DMS 273 (cell line): ENCODE results near the gene PDZD2.
"Not testable (repeated sequence)": the region's sequence is repeated elsewhere in the genome, so short reads cannot be mapped to it uniquely, and the experiment has no call there.

Experiments used
- DNase-seq: peaks from one replicate; lab custom pipeline; 2025; ENCODE audit not compliant: unreplicated experiment; lab: John Stamatoyannopoulos, UW

The PDZD2 gene

DNA sequence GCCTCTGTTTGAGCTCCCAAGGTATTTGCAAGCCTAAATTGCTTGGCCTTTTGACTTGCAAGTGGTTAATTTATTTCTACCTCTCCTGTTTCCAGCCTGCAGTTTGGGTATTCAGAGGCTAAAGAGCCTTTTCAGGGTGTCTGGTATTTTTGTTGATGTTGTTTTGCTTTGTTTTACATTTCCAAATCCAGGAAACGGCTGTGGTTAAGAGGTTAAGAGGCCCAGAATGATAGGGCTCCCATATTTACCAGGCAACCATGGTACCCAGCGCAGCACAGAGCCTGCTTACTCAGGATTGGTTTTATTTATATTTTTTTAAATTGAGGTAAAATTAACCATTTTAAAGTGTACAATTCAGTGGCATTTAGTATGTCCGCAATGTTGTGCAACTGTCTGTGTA lies 92.1 kb downstream of the PDZD2 start:
- DNase-seq = no peak

DNA sequence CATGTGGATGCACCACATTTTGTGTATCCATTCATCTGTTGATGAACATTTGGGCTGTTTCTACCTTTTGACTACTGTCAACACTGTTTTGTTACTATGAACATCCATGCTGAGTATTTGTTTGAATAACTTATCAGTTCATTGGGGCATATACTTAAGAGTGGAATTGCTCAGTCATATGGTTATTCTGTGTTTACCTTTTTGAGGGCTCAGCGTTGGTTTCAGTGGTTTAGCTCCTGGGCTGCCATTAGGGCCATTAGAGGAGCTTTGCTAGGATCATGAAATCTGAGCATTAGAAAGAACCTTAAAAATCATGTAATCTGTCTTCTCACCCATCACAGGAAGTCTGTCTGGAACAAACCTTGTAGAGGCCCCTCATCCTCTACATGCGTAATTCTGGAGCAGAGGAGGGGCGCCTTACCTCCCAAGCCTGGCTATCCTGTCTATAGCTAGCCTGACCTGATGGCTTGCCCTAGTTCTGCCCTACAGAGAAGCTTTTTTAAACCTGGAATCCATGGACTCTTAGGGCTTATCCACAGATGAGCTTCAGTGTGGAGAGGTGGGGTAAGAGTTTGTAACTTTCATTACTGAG lies 92.9 kb downstream of the PDZD2 start:
- DNase-seq = no peak

DNA sequence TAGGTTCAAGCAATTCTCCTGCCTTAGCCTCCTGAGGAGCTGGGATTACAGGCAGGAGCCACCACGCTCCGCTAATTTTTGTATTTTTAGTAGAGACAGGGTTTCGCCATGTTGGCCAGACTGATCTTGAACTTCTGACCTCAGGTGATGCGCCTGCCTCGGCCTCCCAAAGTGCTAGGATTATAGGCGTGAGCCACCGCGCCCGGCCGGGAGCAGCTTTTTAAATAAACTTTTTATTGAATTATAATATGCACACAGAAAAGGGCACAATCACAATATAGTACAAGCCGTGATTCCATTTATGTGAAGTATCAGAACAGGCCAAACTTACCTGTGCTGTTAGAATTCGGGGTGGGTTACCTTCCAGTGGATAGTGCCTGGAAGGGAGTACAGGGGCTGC lies 93.9 kb downstream of the PDZD2 start:
- DNase-seq = not testable (repeated sequence)

- peak; percentile 8 for DNase-seq
Measured at GRCh38 chr5:31733371-31733770, 94.4 kb downstream of the PDZD2 start.

- no peak for DNase-seq
Measured at GRCh38 chr5:31736127-31736526, 97.2 kb downstream of the PDZD2 start.

DNA sequence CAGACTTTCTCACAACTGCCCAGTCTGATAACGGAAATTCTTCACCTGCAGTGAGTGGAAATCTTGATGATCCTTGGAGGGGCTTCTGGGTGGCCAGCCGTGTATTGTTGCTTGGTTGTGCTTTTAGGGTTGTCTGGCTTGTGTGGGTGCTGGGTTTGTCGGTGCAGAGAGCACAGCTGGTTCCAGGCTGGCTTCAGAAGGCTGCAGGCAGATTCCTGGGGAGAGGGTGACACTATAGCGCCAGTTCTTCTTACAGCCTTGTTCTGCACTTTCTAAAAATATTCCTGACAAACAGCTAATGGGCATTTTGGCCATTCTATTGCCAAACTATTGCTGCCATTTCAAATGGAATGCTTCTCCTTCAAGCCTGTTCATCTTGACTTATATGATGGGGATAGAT lies 99.3 kb downstream of the PDZD2 start:
- DNase-seq = no peak

GRCh38 chr5:31741496-31741895 lies 102.6 kb downstream of the PDZD2 start:
- DNase-seq = no peak

GRCh38 chr5:31743678-31744077 lies 104.7 kb downstream of the PDZD2 start:
- no peak for DNase-seq

DNA sequence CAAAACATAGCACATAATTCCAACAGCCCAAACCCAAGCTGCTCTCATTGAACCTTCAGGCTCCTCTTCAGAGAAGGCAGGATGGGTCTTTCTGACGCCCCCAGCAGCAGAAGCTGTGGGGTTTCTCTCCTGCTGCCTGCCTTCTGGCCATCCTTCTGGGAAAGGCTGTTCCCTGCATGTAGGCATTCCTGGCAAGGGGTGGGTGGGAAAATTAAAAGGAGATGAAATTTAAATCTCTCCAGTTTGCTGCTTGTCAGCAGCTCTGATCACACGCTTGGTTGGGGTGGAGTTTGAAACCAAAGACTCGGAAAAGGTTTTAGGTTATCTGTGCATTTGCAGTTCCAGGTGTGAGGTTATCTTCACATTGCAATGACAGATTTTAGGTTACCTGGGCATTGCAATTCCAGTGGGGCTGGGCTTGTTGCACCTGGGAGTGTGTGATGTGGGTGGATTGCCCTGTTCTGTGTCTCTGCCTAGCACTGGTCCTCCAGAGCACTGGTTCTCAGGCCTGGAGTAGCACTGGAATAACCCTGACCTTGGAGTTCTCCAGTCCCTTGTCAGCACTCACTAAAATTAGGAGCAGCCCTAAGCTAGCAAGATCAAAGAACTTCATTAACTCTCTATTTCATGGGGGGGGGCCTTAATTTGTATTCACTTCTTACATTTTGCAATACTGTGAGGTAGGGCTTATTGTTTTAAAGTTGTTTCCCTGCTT lies 109.7 kb downstream of the PDZD2 start:
- no peak for DNase-seq

GRCh38 chr5:31750215-31750614 lies 111.3 kb downstream of the PDZD2 start:
- DNase-seq = no peak

- no peak for DNase-seq
Measured at GRCh38 chr5:31751610-31752009, 112.7 kb downstream of the PDZD2 start.

DNA sequence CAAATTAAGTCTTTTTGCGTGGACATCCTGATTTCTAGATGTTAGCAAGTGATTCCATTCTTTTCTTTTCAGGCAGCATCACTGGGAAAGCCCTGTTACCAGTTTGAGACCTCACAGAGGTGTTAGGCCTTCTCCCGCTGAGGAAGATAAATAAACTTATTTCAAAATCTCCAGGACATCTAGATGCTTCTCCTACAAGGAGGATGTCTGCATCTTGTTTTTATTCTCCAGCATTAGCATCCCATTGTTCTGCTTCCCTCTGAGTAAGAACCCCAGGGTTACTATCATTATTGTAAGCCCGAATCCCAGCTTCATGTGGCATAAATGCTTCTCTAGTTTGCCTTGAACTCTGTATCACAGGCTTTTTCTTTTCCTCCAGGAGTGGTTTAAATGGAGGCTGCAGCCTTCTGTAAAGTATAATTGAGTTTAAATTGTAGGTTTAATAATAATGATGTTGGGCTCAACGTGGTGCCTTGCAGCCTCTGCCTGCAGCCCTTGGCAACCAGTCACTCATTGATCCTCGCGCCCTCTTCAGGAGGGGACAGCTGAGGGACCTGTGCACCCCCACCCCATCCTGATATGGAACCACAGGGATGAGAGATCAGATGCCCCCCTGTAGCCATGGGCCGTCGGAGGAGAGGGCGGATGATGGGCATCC lies 114.9 kb downstream of the PDZD2 start:
- no peak for DNase-seq

GRCh38 chr5:31754358-31754704 lies 115.4 kb downstream of the PDZD2 start:
- no peak for DNase-seq

DNA sequence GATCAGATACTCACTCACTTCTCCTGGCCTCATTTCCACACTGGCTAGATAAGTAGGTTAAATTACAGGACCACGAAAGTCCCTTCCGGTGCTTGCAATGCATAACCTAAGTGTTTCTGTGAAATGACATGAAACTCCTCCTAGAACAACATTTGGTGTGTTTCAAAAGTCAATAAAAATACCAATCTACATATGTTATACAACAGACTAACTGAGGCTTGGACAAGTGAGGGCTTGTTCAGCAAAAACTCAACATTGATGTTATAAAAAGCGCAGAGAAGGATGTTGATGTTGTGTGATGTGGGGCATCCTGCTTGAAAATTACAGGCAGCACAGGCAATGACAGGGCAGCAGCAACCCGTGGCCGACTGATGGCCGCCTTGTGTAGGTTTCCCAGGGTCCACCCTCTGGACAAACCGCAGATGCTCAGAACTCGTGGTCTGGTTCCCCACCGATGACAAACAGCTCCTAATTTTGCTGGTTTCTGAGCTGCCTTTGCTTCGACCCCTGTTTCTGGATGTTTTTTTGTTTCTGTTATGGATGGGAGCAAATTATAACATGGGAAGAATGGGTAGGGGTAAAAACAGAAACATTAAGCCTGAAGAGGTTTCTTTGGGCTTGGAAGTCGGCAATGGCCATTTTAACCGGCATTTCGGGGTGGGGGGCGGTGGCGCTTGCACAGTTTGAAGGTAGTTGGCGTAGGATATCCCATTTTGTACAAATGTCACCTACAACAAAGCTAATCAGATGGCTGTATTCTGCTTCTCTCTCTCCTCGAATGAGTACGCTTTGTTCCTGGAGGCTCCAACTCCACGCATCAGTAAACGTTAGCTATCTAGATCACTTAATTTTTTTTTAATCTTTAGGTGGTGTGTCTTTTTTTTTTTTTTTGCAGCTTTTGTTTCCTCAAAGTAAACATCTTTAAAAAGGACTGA lies 116.1 kb downstream of the PDZD2 start:
- DNase-seq = no peak

DNA sequence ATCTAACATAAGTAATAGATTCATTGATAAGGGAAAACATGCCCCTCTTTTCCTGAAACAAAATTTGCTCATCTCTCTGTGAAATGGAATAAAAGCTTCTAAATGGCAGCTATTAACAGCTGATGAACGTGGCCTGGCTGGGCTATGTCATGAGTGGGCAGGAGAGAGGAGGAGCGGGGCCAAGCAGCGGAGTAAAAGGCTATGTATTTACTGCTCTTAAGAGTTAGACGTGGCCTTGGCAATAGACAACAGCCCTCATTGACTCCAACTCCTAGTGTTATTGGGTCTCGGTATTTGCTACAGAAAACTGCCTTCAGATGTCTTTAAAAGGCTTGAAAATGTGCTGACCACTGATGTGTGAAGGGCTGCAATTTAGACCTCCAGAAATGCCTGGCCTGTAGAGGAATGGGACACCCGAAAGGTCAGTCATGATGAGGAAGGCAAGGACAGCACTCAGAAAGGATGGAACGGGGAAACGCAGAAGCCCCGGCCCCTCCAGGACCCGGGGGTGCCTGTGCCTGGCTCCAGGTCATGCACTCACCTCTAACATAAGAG lies 116.8 kb downstream of the PDZD2 start:
- DNase-seq = no peak

DNA sequence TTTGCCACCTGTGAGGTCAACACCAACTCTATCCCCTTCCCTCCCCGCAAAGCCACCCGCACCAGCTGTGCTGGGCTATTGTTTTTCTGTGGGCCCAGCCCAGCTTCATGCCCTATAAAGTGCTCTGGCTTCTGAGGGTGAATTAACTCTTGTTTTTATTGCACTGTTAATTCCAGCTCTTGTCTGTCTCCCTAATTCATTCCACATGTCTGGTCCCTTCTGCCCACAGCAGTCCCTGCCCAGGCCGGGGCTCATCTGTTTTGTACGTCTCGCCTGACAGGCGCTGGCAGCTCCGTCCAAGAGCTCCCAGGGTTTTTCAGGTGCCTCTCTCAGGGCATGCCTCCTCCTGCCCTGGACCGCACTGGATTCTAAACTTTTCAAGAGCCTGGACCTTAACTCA lies 118.9 kb downstream of the PDZD2 start:
- DNase-seq = no peak

DNA sequence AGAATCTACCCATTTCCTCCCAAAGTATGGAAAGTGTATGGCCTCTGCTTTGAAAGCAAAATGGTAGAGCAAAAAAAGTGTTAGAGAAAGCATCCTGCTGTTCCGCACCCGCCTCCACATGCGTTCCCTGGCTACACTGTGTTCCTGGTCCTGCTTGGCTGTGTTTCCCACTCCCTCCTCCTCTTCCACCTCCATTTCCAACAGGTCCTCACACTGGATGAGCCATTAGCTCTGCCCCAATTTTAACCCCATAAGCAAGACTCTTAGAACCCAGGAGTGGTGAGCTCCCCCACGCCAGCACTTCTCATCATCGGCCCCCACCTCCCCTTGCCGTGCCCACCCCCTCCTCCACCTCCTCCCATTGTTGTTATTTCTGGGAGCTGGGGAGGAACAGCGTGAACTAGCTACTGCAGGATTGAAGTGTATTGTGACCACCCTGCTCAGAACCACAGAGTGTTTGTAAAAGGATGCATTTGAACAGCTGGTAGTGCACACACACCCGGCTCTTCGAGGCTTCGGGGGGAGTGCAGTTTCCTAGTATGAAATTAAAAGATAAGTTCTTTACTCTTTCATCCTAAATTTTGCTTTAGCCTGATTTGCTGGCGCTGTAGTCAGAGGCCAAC lies 120.0 kb downstream of the PDZD2 start:
- no peak for DNase-seq

- no peak for DNase-seq
Measured at GRCh38 chr5:31759925-31760324, 121.0 kb downstream of the PDZD2 start.

GRCh38 chr5:31761877-31762276 lies 122.9 kb downstream of the PDZD2 start:
- no peak for DNase-seq

GRCh38 chr5:31763424-31763823 lies 124.5 kb downstream of the PDZD2 start:
- DNase-seq = no peak

- DNase-seq = not testable (repeated sequence)
Measured at GRCh38 chr5:31764687-31765086, 125.8 kb downstream of the PDZD2 start.
